ENCODE data around the gene UGDH.

The UGDH gene

GRCh38 chr4:39451423-39452023, 75.7 kb downstream of the UGDH start:
- DNase-seq = no peak

DNA sequence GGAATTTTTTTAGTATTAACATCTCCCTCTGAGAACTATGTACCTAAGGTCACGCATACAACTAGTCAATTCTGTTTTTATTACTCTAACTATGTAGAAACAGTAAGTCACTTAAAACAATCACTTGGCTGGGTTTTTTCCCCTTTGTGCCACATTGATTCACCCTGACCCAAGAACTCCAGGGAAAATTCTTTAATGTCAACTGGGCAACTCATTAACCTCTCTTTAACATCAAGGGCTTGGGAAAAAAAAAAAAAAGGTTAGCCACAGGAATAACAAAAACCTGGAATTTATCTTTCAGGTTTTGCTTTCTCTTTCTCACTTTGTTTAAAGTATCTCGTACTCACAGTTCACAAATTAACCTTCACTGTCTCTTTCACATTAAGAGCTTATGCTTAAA, 76.6 kb downstream of the UGDH start:
- no peak for DNase-seq
